ENCODE measurements around the gene CCDC106.

CCDC106 gene

DNA sequence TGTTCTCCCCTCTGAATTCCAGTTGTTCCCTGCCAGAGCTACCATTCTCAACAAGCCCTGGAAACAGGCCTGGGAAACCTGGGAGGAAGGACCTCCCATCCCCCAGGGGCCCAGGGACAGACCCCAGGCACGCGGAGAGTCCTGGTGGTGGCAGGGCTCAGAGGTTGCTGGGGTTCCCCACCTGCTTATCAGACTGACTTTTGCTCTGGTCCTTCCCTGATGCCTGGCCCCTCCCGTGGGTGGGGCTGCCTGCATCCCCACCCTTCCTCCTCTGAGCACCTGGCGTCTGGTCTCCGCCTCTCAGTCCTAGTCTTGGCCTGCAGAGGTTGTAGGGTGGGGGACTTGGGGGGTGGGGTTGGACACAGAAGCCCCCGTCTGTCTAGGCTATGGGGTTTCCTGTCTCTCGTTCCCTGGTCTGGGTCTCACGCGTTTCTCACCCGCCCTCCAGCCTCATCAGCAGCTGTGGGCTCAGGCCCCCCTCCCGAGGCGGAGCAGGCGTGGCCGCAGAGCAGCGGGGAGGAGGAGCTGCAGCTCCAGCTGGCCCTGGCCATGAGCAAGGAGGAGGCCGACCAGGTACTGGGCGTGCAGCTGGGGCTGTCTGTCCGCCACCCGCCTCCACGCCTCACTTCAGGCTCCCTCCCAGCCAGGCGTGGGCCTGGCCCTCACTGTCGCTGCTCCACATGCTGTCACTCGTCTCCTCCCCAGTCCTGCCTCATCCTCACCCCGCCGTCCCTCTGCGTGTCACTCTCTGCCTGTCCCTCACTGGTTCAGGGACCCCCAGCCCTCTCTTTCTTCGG is 40.6 kb downstream of the CCDC106 start:
- intact Hi-C loops (cut with DNase I) = no loop called here
- DNase-seq = peak in 3 of 42 donors; percentile 14 to 46 (median 26)

GRCh38 chr19:55689411-55690108 is 41.5 kb downstream of the CCDC106 start:
- DNase-seq = peak in 1 of 42 donors; percentile 13
- intact Hi-C loops (cut with DNase I) = no loop called here

DNA sequence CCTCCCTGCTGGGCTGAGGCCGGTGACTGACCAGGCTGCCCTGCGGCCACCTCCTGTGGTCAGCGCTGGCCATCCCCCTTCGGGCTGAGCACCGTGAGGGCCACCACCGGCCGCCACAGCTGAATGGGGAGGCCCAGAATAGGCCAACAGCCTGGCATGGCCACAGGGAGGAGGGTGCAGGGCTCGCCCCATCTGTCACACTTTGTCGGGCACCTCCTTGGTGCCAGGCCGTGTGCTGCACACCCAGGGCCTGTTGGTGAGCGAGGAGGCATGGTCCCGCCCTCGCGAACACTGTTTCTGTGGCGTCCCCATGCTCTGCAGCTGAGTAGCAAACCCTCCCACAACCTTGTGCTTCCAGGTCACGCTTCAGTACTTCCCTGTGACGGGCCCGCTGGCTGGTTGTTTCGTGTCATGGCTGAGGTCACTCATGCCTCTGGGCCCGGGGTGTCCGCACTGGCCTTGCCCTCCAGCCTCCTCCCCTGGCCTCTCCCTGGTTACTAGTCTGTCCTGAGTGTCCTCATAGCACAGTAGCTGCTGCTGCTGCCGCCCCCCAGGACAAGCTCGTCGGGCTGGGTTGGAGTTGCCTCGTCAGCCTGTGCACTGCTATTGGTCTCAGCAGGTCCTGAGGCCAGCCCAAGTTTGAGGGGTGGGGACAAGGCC is 42.2 kb downstream of the CCDC106 start:
- peak in 1 of 42 donors; percentile 4 for DNase-seq
- intact Hi-C loops (cut with DNase I) = no loop called here

GRCh38 chr19:55690769-55691545 is 42.9 kb downstream of the CCDC106 start:
- intact Hi-C loops (cut with DNase I) = no loop called here
- DNase-seq = peak in 2 of 42 donors; percentile 6 to 10

GRCh38 chr19:55691561-55692481 is 43.8 kb downstream of the CCDC106 start:
- DNase-seq = peak in 3 of 42 donors; percentile 11 to 17 (median 12)

DNA sequence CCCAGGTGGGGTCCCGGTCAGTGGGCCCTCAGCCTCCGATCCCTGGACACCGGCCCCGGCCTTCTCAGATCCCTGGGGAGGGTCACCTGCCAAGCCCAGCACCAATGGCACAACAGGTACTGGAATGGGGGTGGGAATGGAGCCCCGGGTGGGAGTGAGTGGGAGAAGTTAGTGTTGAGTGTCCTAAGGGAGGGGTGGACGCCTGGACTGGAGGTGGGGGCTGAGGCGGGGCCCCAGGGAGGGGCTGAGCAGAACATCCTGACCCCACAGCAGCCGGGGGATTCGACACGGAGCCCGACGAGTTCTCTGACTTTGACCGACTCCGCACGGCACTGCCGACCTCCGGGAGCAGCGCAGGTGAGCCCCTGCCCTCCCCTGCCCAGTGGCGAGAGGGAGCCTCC is 44.7 kb downstream of the CCDC106 start:
- DNase-seq = peak in 2 of 42 donors; percentile 12 to 26

More at GRCh38 chr19:55691561-55692481, 43.8 kb downstream of the CCDC106 start:
- intact Hi-C loops (cut with DNase I) = no loop called here

DNA sequence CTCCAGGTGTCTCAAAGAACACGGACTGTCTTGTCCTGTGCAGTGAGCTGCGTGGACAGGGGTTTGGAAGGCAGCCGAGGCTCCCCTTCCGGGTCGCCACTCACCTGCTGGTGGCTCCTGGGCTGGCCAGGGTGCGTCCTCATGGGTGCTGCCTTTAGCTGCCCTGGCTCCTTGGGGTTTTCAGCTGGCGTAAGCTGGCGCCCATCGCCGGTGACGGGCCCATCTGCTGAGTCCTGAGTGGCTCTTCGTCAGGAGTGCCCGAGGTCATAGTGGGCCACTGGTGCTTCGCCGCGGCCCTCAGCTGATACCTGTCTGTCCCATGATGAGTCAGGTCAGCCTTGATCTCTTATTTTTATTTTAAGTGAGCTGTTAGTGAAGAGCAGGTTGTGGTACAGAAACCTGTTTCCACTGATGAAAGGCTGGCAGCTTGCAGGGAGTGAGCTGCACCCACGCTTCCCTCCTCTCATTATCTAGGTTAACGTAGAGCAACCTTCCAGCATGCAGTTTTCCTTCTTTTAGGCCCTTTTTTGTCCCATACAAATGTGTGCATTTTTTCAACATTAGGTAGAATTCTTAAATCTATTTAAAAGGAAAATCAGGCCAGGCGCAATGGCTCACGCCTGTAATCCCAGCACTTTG is 45.4 kb downstream of the CCDC106 start:
- intact Hi-C loops (cut with DNase I) = no loop called here
- peak in 36 of 42 donors; percentile 15 to 92 (median 55) for DNase-seq

More for the DNA sequence above, 44.7 kb downstream of the CCDC106 start:
- intact Hi-C loops (cut with DNase I) = no loop called here

DNA sequence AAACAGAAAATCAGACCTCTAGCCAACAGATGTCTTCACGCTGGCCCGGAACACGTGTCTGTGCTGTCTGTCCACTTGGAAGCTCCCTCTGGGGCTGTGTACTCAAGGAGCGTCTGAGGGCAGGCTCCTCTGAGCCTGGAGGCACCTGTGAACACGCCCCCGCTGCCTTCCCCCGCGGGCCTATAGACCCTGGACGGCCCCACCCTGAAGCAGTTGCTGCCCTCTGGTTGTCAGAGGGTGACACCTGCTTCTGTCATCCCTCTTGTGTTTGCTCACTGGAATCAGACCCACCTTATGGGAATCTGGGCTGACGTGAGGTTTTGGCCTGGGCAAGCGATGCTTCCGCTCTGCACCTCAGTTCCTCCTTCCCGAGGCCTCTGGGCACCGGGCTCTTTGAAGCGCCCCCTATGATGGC is 46.2 kb downstream of the CCDC106 start:
- DNase-seq = peak in 2 of 42 donors; percentile 12 to 14
- intact Hi-C loops (cut with DNase I) = no loop called here

DNA sequence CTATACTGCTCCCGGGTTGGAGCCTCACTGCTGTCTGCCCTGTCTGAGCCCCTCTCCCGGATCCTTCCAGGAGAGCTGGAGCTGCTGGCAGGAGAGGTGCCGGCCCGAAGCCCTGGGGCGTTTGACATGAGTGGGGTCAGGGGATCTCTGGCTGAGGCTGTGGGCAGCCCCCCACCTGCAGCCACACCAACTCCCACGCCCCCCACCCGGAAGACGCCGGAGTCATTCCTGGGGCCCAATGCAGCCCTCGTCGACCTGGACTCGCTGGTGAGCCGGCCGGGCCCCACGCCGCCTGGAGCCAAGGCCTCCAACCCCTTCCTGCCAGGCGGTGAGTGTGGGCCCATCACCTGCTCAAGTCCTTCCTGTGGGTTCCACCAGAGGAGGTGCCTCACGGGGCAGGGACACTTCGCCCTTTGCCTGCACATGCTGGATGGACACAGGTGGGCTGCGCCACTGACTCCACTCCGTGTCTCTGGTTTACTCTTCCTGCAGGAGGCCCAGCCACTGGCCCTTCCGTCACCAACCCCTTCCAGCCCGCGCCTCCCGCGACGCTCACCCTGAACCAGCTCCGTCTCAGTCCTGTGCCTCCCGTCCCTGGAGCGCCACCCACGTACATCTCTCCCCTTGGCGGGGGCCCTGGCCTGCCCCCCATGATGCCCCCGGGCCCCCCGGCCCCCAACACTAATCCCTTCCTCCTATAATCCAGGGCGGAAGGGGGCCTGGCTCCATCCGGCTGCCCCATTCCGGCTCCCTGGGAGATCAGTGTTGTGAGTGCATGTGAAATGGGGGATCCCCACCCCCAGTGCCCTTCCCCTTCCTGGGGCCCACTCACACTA is 46.9 kb downstream of the CCDC106 start:
- intact Hi-C loops (cut with DNase I) = no loop called here
- DNase-seq = peak in 3 of 42 donors; percentile 12 to 22 (median 13)

GRCh38 chr19:55695511-55696290 is 47.7 kb downstream of the CCDC106 start:
- peak in 4 of 42 donors; percentile 6 to 13 (median 10) for DNase-seq
- intact Hi-C loops (cut with DNase I) = no loop called here

DNA sequence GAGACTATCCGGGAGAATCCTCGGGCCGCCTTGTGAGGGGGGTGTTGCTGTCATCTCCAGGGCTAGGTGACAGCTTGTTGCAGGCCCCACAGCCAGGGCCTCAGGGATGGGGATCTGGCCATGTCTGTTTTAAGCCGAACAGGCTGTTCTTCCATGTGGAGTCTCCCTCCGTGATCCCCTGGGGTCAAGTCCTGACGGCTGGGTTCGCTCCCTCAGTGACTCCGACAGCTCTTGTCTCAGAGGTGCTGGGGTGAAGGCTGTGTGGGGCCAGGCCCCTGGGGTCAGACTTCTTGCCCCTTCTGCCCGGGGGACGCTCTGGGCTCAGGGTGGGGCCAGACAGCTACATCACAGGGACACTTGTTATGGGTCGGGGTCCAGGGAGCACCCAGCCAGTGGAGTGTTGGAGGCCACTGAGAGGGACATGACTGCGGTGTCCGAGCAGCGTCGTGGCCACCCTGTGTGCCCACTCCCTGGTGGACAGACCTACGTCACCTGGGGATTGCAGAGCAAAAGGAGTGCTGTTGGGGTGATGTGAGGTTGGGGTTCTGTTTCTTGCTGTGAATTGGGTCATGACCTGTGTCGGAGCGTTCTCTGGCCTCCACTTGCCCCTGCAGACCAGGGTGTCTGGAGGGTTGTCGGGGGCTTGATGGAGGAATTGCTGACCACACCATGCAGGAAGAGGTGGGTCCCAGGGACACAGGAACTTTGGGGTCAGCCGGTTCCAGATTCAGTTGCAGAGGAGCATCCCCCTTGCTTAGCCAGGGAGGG is 48.5 kb downstream of the CCDC106 start:
- DNase-seq = peak in 2 of 42 donors; percentile 8 to 9
- intact Hi-C loops (cut with DNase I) = no loop called here

DNA sequence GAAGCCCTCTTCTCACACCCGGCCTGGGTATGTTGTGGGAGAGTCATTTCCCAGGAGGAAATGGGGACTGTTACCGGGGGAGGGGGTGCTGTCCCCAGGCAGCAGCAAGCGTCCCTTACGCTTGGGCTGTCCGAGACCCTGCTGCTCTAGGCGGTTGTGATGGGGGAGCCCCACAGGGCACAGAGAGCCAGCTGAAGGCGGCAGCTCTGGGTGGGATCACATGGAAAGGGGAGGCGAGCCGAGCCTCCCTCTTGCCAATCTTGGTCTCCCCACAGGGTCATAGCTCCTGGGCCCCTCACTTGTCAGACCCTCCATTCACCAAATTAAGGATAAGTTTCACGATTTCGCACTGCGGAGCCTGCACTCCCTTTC is 49.0 kb downstream of the CCDC106 start:
- DNase-seq = no peak
- intact Hi-C loops (cut with DNase I) = no loop called here

DNA sequence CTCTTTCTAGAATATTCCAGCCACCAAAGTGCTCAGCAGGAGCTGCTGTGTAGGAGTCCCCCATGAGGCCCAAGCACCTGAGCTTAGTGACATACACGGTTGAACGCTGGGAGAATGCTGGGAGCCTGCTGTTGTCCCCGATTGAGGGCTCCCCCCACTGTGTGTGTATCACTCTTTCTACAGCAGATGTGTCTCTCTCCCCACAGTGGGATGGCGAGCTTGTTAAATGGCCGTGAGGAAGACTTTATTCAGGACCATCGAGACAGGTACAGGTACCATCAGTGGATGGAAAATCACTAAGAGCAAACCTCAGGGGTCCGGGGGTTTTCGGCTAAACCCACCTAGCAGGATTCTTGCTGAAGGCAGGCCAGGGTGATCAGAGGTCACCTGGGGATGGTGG is 49.7 kb downstream of the CCDC106 start:
- peak in 3 of 42 donors; percentile 2 to 26 (median 8) for DNase-seq
- intact Hi-C loops (cut with DNase I) = no loop called here

- intact Hi-C loops (cut with DNase I) = no loop called here
- DNase-seq = peak in 4 of 42 donors; percentile 5 to 32 (median 12)
Observed at GRCh38 chr19:55698256-55698655, 50.2 kb downstream of the CCDC106 start.

DNA sequence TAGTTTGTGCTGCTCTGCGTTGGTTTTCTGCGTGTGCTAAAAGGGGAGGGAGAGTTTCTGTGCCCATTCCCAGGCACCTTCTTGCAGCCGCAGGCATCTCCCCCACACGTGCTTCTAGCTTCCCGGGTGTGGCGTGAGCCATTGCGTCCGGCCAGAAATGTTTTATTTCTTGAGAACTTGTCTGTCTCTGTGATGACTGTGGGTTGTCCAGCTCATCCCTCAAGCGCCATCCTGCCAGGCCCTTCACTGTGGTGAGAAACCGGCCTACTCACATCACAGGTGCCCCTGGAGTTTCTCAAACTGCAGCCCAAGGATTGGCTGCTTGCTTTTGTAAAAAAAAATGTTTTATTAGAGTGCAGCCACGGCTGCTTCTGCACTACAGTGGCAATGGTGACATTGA is 51.2 kb downstream of the CCDC106 start:
- intact Hi-C loops (cut with DNase I) = no loop called here
- peak in 2 of 42 donors; percentile 12 to 19 for DNase-seq
